ENCODE data around the gene KIF3A.
"Not testable (repeated sequence)": the region's sequence is repeated elsewhere in the genome, so short reads cannot be mapped to it uniquely, and the experiment has no call there.

The KIF3A gene

GRCh38 chr5:132718544-132719312 is 18.6 kb downstream of the KIF3A start:
- DNase-seq (ENCODE audit: low read depth in 3 of 3) = no peak

- no peak for DNase-seq (ENCODE audit: low read depth in 3 of 3)
Observed at GRCh38 chr5:132714456-132715307, 22.7 kb downstream of the KIF3A start.

GRCh38 chr5:132708645-132709044 is 28.7 kb downstream of the KIF3A start:
- no peak for DNase-seq (ENCODE audit: low read depth in 3 of 3)

- DNase-seq (ENCODE audit: low read depth in 3 of 3) = no peak
Observed at GRCh38 chr5:132704875-132705274, 32.5 kb downstream of the KIF3A start.

GRCh38 chr5:132695956-132696355 is 41.4 kb downstream of the KIF3A start:
- DNase-seq (ENCODE audit: low read depth in 3 of 3) = no peak

- no peak for DNase-seq (ENCODE audit: low read depth in 3 of 3)
Observed at GRCh38 chr5:132692632-132692967, 44.7 kb downstream of the KIF3A start.

GRCh38 chr5:132691755-132692631 is 45.4 kb downstream of the KIF3A start:
- not testable (repeated sequence) for DNase-seq (ENCODE audit: low read depth in 3 of 3)

GRCh38 chr5:132690156-132690555 is 47.2 kb downstream of the KIF3A start:
- no peak for DNase-seq (ENCODE audit: low read depth in 3 of 3)

GRCh38 chr5:132689513-132689912 is 47.8 kb downstream of the KIF3A start:
- DNase-seq (ENCODE audit: low read depth in 3 of 3) = no peak

GRCh38 chr5:132688536-132689339 is 48.6 kb downstream of the KIF3A start:
- DNase-seq (ENCODE audit: low read depth in 3 of 3) = peak in 1 of 3 experiments; percentile 24

GRCh38 chr5:132687995-132688394 is 49.4 kb downstream of the KIF3A start:
- no peak for DNase-seq (ENCODE audit: low read depth in 3 of 3)

GRCh38 chr5:132686193-132686592 is 51.2 kb downstream of the KIF3A start:
- no peak for DNase-seq (ENCODE audit: low read depth in 3 of 3)

GRCh38 chr5:132684922-132685720 is 52.2 kb downstream of the KIF3A start:
- no peak for DNase-seq (ENCODE audit: low read depth in 3 of 3)

- DNase-seq (ENCODE audit: low read depth in 3 of 3) = no peak
Observed at GRCh38 chr5:132684491-132684890, 52.9 kb downstream of the KIF3A start.

- DNase-seq (ENCODE audit: low read depth in 3 of 3) = no peak
Observed at GRCh38 chr5:132681983-132682382, 55.4 kb downstream of the KIF3A start.

- DNase-seq (ENCODE audit: low read depth in 3 of 3) = no peak
Observed at GRCh38 chr5:132681476-132681831, 55.9 kb downstream of the KIF3A start.

- DNase-seq (ENCODE audit: low read depth in 3 of 3) = no peak
Observed at GRCh38 chr5:132680780-132681475, 56.4 kb downstream of the KIF3A start.

GRCh38 chr5:132679717-132680380 is 57.5 kb downstream of the KIF3A start:
- no peak for DNase-seq (ENCODE audit: low read depth in 3 of 3)

- no peak for DNase-seq (ENCODE audit: low read depth in 3 of 3)
Observed at GRCh38 chr5:132679166-132679565, 58.2 kb downstream of the KIF3A start.

Measured in stimulated activated CD4-positive, alpha-beta T cell treated with anti-CD3 and anti-CD28 coated beads, TNF-alpha, amount 100 ng/mL, for 4 hours (primary cell).